ENCODE data around the gene ORMDL3. TPM values are rescaled to one million over a fixed set of nuclear protein-coding genes. Genes with fewer than 3 reads are reported as not detected.

Gene ORMDL3
- total RNA-seq, 1 experiment from 2014 or later, result 18.0 TPM

GRCh38 chr17:39937447-39937846 is 10.0 kb upstream of the ORMDL3 start:
- Histone ChIP-seq H3K27me3 (replicated peaks; ENCODE audit: insufficient read depth, low read depth, low read length, poor library complexity) (no peaks in the 10 kb centered on the region), H3K4me3 (ENCODE audit: low read depth, low read length, poor library complexity, severe bottlenecking) (no peak overlapping the region), H3K27ac (ENCODE audit: low read depth, low read length, poor library complexity, severe bottlenecking) (no peak overlapping the region), H3K4me1 (ENCODE audit: insufficient read depth, low read length, poor library complexity, severe bottlenecking) (no peaks in the 10 kb centered on the region), H3K36me3 (ENCODE audit: insufficient read depth, low read length, poor library complexity, severe bottlenecking) (no peaks in the 10 kb centered on the region), H3K9me3 (ENCODE audit: low read depth, low read length, poor library complexity, severe bottlenecking) (no peaks in the 10 kb centered on the region)
- POLR2A ChIA-PET (ENCODE audit: low non-redundant PET), result no interaction called here
- BruUV-seq (replicated peaks), result no TSS peak
- no peak for TF ChIP-seq EZH2 (IDR thresholded peaks at IDR 0.05; ENCODE audit: borderline replicate concordance, low read depth, low read length, poor library complexity, severe bottlenecking)
- TF ChIP-seq CTCF (conservative IDR thresholded peaks at IDR 0.05; ENCODE audit: low read depth, low read length), result no peak
- DNase-seq (ENCODE audit: low spot score), result no peak
- intact Hi-C loops (cut with micrococcal nuclease; ENCODE audit: unreplicated experiment), result no loop called here
- CTCF ChIA-PET, result no interaction called here

- no peak for TF ChIP-seq EZH2 (IDR thresholded peaks at IDR 0.05; ENCODE audit: borderline replicate concordance, low read depth, low read length, poor library complexity, severe bottlenecking)
- TF ChIP-seq CTCF (conservative IDR thresholded peaks at IDR 0.05; ENCODE audit: low read depth, low read length), result no peak
- DNase-seq (ENCODE audit: low spot score), result no peak
- ChIA-PET POLR2A (ENCODE audit: low non-redundant PET) (no interaction called here), CTCF (no interaction called here)
- intact Hi-C loops (cut with micrococcal nuclease; ENCODE audit: unreplicated experiment), result no loop called here
- no peaks in the 10 kb centered on the region for H3K4me1 ChIP-seq (ENCODE audit: insufficient read depth, low read length, poor library complexity, severe bottlenecking)
- no peak overlapping the region for H3K27ac ChIP-seq (ENCODE audit: low read depth, low read length, poor library complexity, severe bottlenecking)
- no peaks in the 10 kb centered on the region for H3K9me3 ChIP-seq (ENCODE audit: low read depth, low read length, poor library complexity, severe bottlenecking)
- H3K4me3 ChIP-seq (ENCODE audit: low read depth, low read length, poor library complexity, severe bottlenecking), result no peak overlapping the region
- no TSS peak for BruUV-seq (replicated peaks)
- no peaks in the 10 kb centered on the region for H3K27me3 ChIP-seq (replicated peaks; ENCODE audit: insufficient read depth, low read depth, low read length, poor library complexity)
- no peaks in the 10 kb centered on the region for H3K36me3 ChIP-seq (ENCODE audit: insufficient read depth, low read length, poor library complexity, severe bottlenecking)
Observed at GRCh38 chr17:39935909-39936308, 8.5 kb upstream of the ORMDL3 start.

- TF ChIP-seq CTCF (conservative IDR thresholded peaks at IDR 0.05; ENCODE audit: low read depth, low read length) (no peak), EZH2 (IDR thresholded peaks at IDR 0.05; ENCODE audit: borderline replicate concordance, low read depth, low read length, poor library complexity, severe bottlenecking) (no peak)
- intact Hi-C loops (cut with micrococcal nuclease; ENCODE audit: unreplicated experiment), result no loop called here
- no peaks in the 10 kb centered on the region for H3K4me1 ChIP-seq (ENCODE audit: insufficient read depth, low read length, poor library complexity, severe bottlenecking)
- no peaks in the 10 kb centered on the region for H3K9me3 ChIP-seq (ENCODE audit: low read depth, low read length, poor library complexity, severe bottlenecking)
- H3K36me3 ChIP-seq (ENCODE audit: insufficient read depth, low read length, poor library complexity, severe bottlenecking), result no peaks in the 10 kb centered on the region
- no peak overlapping the region for H3K4me3 ChIP-seq (ENCODE audit: low read depth, low read length, poor library complexity, severe bottlenecking)
- CTCF ChIA-PET, result no interaction called here
- no peak for DNase-seq (ENCODE audit: low spot score)
- BruUV-seq (replicated peaks), result no TSS peak
- no peak overlapping the region for H3K27ac ChIP-seq (ENCODE audit: low read depth, low read length, poor library complexity, severe bottlenecking)
- no peaks in the 10 kb centered on the region for H3K27me3 ChIP-seq (replicated peaks; ENCODE audit: insufficient read depth, low read depth, low read length, poor library complexity)
- POLR2A ChIA-PET (ENCODE audit: low non-redundant PET), result no interaction called here
Observed at GRCh38 chr17:39934324-39934723, 6.9 kb upstream of the ORMDL3 start.

All from A673 (cell line).